Measurements from ENCODE around the gene SDCBP2. TPM values are rescaled to one million over a fixed set of nuclear protein-coding genes. Genes with fewer than 3 reads are reported as not detected.

SDCBP2 gene
- total and polyA plus RNA-seq, 10 of the 15 experiments (the other 5 are each of a cell fraction or from before 2014, with no cell fraction given): 0.16 to 2.4 (median 1.1) TPM; not detected in 1

DNA sequence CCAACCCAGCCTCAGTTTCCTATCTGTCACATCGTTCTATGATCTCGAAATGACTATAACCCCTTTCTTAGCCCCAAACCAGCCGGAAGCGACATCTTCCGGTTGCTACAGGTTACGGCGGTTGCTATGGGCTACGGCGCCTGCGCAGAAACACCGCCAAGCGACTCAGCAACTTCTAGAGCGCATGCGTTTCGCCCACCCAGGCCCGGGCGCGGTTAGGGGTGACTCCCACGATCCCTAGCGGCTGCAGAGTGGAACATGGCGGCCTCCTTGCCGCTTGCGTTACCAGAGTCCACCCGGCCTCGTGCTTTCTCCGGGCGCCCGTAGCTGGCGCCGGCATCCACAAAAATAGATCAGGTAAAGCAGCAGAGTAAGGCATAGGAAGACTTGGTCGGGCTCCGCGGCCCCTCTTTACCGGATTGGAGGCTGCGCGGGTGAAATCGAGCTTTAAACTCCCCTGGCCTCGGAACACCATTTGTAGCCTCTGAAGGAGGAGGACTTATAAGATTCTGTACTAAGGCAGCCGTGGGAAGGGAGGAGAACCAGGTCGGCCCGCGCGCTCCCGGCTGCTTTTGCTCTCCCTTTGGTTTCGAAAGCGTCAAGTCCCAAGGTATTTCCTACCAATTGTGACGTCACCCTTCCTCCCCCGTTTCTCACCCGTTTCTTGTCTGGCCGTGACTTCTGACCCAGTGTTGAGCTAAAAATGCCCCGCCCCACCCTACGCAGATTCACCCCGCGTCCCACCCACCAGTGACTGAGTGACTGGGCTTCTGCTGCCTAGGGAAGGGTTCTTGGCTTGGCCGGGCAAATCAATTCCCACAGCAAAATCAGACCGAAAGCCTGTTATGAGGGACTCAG lies 3.5 kb downstream of the SDCBP2 start:
- peaks cover 49% of the 10 kb centered on the region for H3K79me2 ChIP-seq (ENCODE audit: control insufficient read depth, insufficient read depth, low read length)
- H2AFZ ChIP-seq (ENCODE audit: control insufficient read depth, low read depth, low read length): peak overlapping the region; percentile 59
- POLR2A ChIA-PET: interaction anchor here (0.5 to 7.0 kb wide), 5 partner anchors 19 to 66 kb away, joined by 3 to 76 read pairs (median 4); partner anchors contain the start of gene FKBP1A
- TF ChIP-seq, protein P1, sequence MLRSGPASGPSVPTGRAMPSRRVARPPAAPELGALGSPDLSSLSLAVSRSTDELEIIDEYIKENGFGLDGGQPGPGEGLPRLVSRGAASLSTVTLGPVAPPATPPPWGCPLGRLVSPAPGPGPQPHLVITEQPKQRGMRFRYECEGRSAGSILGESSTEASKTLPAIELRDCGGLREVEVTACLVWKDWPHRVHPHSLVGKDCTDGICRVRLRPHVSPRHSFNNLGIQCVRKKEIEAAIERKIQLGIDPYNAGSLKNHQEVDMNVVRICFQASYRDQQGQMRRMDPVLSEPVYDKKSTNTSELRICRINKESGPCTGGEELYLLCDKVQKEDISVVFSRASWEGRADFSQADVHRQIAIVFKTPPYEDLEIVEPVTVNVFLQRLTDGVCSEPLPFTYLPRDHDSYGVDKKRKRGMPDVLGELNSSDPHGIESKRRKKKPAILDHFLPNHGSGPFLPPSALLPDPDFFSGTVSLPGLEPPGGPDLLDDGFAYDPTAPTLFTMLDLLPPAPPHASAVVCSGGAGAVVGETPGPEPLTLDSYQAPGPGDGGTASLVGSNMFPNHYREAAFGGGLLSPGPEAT (IDR thresholded peaks at IDR 0.05; ENCODE audit: low read depth): peak; percentile 88
- TF ChIP-seq KLF5 (IDR thresholded peaks at IDR 0.05; ENCODE audit: partially characterized antibody): peak; percentile 87
- TF ChIP-seq JUNB (IDR thresholded peaks at IDR 0.05): peak; percentile 70
- peak; percentile 88; the same call in 1 of the 2 replicates for TF ChIP-seq CHD1 (IDR thresholded peaks at IDR 0.05; ENCODE audit: low read depth, low read length)
- TF ChIP-seq, protein P2, sequence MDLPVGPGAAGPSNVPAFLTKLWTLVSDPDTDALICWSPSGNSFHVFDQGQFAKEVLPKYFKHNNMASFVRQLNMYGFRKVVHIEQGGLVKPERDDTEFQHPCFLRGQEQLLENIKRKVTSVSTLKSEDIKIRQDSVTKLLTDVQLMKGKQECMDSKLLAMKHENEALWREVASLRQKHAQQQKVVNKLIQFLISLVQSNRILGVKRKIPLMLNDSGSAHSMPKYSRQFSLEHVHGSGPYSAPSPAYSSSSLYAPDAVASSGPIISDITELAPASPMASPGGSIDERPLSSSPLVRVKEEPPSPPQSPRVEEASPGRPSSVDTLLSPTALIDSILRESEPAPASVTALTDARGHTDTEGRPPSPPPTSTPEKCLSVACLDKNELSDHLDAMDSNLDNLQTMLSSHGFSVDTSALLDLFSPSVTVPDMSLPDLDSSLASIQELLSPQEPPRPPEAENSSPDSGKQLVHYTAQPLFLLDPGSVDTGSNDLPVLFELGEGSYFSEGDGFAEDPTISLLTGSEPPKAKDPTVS (IDR thresholded peaks at IDR 0.05; ENCODE audit: low read depth, low read length): no peak
- TF ChIP-seq, protein P3, sequence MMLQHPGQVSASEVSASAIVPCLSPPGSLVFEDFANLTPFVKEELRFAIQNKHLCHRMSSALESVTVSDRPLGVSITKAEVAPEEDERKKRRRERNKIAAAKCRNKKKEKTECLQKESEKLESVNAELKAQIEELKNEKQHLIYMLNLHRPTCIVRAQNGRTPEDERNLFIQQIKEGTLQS (IDR thresholded peaks at IDR 0.05; ENCODE audit: borderline replicate concordance, extremely low read depth, low read depth, low read length): no peak
- TF ChIP-seq, protein P4, sequence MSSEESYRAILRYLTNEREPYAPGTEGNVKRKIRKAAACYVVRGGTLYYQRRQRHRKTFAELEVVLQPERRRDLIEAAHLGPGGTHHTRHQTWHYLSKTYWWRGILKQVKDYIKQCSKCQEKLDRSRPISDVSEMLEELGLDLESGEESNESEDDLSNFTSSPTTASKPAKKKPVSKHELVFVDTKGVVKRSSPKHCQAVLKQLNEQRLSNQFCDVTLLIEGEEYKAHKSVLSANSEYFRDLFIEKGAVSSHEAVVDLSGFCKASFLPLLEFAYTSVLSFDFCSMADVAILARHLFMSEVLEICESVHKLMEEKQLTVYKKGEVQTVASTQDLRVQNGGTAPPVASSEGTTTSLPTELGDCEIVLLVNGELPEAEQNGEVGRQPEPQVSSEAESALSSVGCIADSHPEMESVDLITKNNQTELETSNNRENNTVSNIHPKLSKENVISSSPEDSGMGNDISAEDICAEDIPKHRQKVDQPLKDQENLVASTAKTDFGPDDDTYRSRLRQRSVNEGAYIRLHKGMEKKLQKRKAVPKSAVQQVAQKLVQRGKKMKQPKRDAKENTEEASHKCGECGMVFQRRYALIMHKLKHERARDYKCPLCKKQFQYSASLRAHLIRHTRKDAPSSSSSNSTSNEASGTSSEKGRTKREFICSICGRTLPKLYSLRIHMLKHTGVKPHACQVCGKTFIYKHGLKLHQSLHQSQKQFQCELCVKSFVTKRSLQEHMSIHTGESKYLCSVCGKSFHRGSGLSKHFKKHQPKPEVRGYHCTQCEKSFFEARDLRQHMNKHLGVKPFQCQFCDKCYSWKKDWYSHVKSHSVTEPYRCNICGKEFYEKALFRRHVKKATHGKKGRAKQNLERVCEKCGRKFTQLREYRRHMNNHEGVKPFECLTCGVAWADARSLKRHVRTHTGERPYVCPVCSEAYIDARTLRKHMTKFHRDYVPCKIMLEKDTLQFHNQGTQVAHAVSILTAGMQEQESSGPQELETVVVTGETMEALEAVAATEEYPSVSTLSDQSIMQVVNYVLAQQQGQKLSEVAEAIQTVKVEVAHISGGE (CRISPR knock-in tag; IDR thresholded peaks at IDR 0.05): no peak

More for the DNA sequence above, 3.5 kb downstream of the SDCBP2 start:
- Histone ChIP-seq H3K9ac (ENCODE audit: control insufficient read depth, insufficient read depth, low read length) (peak overlapping the region; percentile 97), H3K4me3 (peak overlapping the region; percentile 90), H4K20me1 (ENCODE audit: control insufficient read depth, insufficient read depth) (no peaks in the 10 kb centered on the region), H3K4me1 (ENCODE audit: control insufficient read depth, insufficient read depth, low read length) (peaks cover 34% of the 10 kb centered on the region), H3K36me3 (ENCODE audit: control insufficient read depth in 2 of 2, insufficient read depth in 2 of 2, low read length in 1 of 2) (no peaks in the 10 kb centered on the region), H3K9me3 (replicated peaks; ENCODE audit: control insufficient read depth, insufficient read depth, low read length) (no peaks in the 10 kb centered on the region; the same call in 2 of the 3 replicates), H3K4me2 (ENCODE audit: control insufficient read depth, insufficient read depth) (peak overlapping the region; percentile 77), H3K27me3 (replicated peaks in 1 of 2; ENCODE audit: control insufficient read depth in 2 of 2, insufficient read depth in 2 of 2, low read length in 1 of 2) (no peaks in the 10 kb centered on the region), H3K27ac (ENCODE audit: control insufficient read depth, insufficient read depth) (peak overlapping the region; percentile 94)
- DNase-seq (ENCODE audit: low read depth, low spot score) (peak; percentile 88), FAIRE-seq (peak; percentile 94), ATAC-seq (peak; percentile 89)
- ChIA-PET CTCF (interaction anchor here (0.9 to 7.6 kb wide), 9 partner anchors 10 to 178 kb away, joined by 3 to 55 read pairs (median 4); partner anchors contain the start of gene FKBP1A), SMC1A (ENCODE audit: uncharacterized antibody, unreplicated experiment) (interaction anchor here (0.8 to 2.9 kb wide), 7 partner anchors 12 to 111 kb away, joined by 3 to 11 read pairs (median 4); partner anchors contain the start of gene FKBP1A), RAD21 (ENCODE audit: unreplicated experiment) (interaction anchor here (0.7 to 1.7 kb wide), 3 partner anchors 52 to 112 kb away, joined by 3 to 11 read pairs (median 5); no protein-coding TSS in a partner anchor)
- in situ Hi-C loops (cut with MboI) (no loop called here), intact Hi-C loops (cut with micrococcal nuclease; ENCODE audit: unreplicated experiment) (loop anchor here (2.0 kb wide), 2 partner anchors 51 to 63 kb away; no protein-coding TSS in a partner anchor)
- TSS peak; percentile 90 for BruUV-seq (replicated peaks)
- under 1% methylated on average over 56 of the region's 56 CpGs for WGBS (ENCODE audit: insufficient coverage, insufficient replicate concordance, low lambda C conversion rate, missing lambda C conversion rate)

Data from GM12878 (cell line).